SU-DHL-6 (cell line): Measurements from ENCODE around the gene MRPL51.

Experiments used
- H2AFZ ChIP-seq: fragments of 200-600 bp; sonication (generic); 2 replicates; pipeline ENCODE4 v1.6.1; 2014; ENCODE audit warnings: low read depth, mild to moderate bottlenecking, moderate library complexity, mixed read lengths, antibody characterized with exemption, low read length; ENCODE audit not compliant: severe bottlenecking
- H3F3A ChIP-seq: fragments of 200-600 bp; shearing (Covaris generic); 2 replicates; pipeline ENCODE4 v1.6.0; 2016; ENCODE audit warnings: antibody characterized with exemption, mild to moderate bottlenecking; ENCODE audit not compliant: insufficient read depth
- H3K27ac ChIP-seq: fragments of 200-600 bp; sonication (generic); 2 replicates; pipeline ENCODE4 v1.5.1; 2016; ENCODE audit warnings: low read depth, mild to moderate bottlenecking, low read length, moderate library complexity, mixed read lengths
- H3K27me3 ChIP-seq: fragments of 200-600 bp; sonication (generic), shearing (Covaris generic); 2 replicates; pipeline ENCODE4 v1.6.0; 2014; ENCODE audit warnings: mild to moderate bottlenecking, low read length
- H3K36me3 ChIP-seq: fragments of 200-600 bp; sonication (generic); 2 replicates; pipeline ENCODE4 v1.6.1; 2014; ENCODE audit warnings: mild to moderate bottlenecking, low read length, mixed read lengths
- H3K4me2 ChIP-seq: fragments of 300-600, 200-600 bp; shearing (Covaris generic), sonication (generic); 2 replicates; pipeline ENCODE4 v1.6.0; 2014; ENCODE audit warnings: low read length, low read depth, mild to moderate bottlenecking; ENCODE audit not compliant: poor library complexity, severe bottlenecking
- H3K4me3 ChIP-seq: fragments of 200-600 bp; sonication (generic); 2 replicates; pipeline ENCODE4 v1.5.1; 2014; ENCODE audit warnings: antibody characterized with exemption, low read length, mild to moderate bottlenecking, mixed read lengths; ENCODE audit not compliant: insufficient read depth, poor library complexity, severe bottlenecking
- H3K79me2 ChIP-seq: fragments of 200-600 bp; sonication (generic); 2 replicates; pipeline ENCODE4 v1.6.1; 2014; ENCODE audit warnings: mild to moderate bottlenecking, low read length, moderate library complexity; ENCODE audit not compliant: insufficient read depth
- H3K9ac ChIP-seq: fragments of 200-600 bp; sonication (generic); 2 replicates; pipeline ENCODE4 v1.7.0; 2014; ENCODE audit warnings: mild to moderate bottlenecking, low read length
- H3K9me2 ChIP-seq: fragments of 200-600 bp; sonication (generic); replicated peaks from 2 replicates; pipeline ENCODE4 v1.6.1; 2014; ENCODE audit warnings: low read length; ENCODE audit not compliant: insufficient read depth
- H3K9me3 ChIP-seq: fragments of 200-600 bp; sonication (generic); 2 replicates; pipeline ENCODE4 v1.6.1; 2014; ENCODE audit warnings: low read length, mixed read lengths; ENCODE audit not compliant: insufficient read depth
- H4K20me1 ChIP-seq: fragments of 200-600 bp; sonication (generic); 2 replicates; pipeline ENCODE4 v1.6.1; 2014; ENCODE audit warnings: low read depth, mild to moderate bottlenecking, antibody characterized with exemption, low read length, moderate library complexity, mixed read lengths
- EZH2phosphoT487 ChIP-seq: fragments of 200-600 bp; sonication (generic), shearing (Covaris generic); conservative IDR thresholded peaks from 2 replicates; pipeline ENCODE4 v1.6.1; 2018; ENCODE audit warnings: mild to moderate bottlenecking, antibody characterized with exemption, low read length, moderate library complexity, mixed read lengths
- TF ChIP-seq, protein P1 (sequence below): fragments of 200-600 bp; sonication (generic); IDR thresholded peaks from one replicate; pipeline ENCODE4 v1.5.1; 2017; ENCODE audit warnings: antibody characterized with exemption, mild to moderate bottlenecking, low read length, moderate library complexity; ENCODE audit not compliant: insufficient read depth, poor library complexity, severe bottlenecking

The MRPL51 gene

GRCh38 chr12:6529291-6529737 lies 36.3 kb upstream of the MRPL51 start:
- H3K9me3 ChIP-seq: no peaks in the 10 kb centered on the region
- peaks cover 34% of the 10 kb centered on the region for H3K36me3 ChIP-seq
- no peak overlapping the region for H2AFZ ChIP-seq
- no peak overlapping the region for H3K9ac ChIP-seq
- H3K27ac ChIP-seq: no peak overlapping the region
- no peak overlapping the region for H3K4me2 ChIP-seq
- peaks cover 32% of the 10 kb centered on the region for H3F3A ChIP-seq
- no peaks in the 10 kb centered on the region for H3K27me3 ChIP-seq
- peaks cover 7% of the 10 kb centered on the region; the same call in 1 of the 2 replicates for H3K79me2 ChIP-seq
- no peaks in the 10 kb centered on the region for H4K20me1 ChIP-seq
- no peaks in the 10 kb centered on the region for H3K9me2 ChIP-seq
- TF ChIP-seq EZH2phosphoT487: no peak
- TF ChIP-seq, protein P1, sequence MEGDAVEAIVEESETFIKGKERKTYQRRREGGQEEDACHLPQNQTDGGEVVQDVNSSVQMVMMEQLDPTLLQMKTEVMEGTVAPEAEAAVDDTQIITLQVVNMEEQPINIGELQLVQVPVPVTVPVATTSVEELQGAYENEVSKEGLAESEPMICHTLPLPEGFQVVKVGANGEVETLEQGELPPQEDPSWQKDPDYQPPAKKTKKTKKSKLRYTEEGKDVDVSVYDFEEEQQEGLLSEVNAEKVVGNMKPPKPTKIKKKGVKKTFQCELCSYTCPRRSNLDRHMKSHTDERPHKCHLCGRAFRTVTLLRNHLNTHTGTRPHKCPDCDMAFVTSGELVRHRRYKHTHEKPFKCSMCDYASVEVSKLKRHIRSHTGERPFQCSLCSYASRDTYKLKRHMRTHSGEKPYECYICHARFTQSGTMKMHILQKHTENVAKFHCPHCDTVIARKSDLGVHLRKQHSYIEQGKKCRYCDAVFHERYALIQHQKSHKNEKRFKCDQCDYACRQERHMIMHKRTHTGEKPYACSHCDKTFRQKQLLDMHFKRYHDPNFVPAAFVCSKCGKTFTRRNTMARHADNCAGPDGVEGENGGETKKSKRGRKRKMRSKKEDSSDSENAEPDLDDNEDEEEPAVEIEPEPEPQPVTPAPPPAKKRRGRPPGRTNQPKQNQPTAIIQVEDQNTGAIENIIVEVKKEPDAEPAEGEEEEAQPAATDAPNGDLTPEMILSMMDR: no peak
- no peak overlapping the region for H3K4me3 ChIP-seq

DNA sequence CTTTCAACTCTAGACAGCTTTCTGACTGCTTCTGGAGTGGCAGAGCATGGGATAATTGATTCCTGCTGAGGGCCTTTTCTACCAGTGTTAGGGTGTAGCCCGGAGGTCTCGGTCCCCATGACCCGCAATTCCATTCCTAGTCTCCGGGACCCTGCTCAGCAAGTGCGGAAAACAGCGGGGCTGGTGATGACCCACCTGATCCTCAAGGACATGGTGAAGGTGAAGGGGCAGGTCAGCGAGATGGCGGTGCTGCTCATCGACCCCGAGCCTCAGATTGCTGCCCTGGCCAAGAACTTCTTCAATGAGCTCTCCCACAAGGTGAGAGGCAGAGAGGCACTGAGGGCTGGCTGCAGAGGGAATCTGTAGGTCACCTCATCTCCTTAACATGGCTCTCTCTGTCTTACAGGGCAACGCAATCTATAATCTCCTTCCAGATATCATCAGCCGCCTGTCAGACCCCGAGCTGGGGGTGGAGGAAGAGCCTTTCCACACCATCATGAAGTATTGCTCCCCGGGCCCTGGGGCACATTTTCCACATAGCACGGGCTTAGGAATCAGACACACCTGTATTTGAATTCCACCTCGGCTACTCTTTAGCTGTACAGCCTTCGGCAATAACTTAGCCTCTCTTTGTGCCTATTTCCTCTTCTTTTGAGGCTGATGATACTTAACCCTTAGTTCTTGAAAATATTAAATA lies 35.6 kb upstream of the MRPL51 start:
- no peak overlapping the region for H3K4me2 ChIP-seq
- H3K79me2 ChIP-seq: peaks cover 7% of the 10 kb centered on the region; the same call in 1 of the 2 replicates
- no peak overlapping the region for H3K9ac ChIP-seq
- no peaks in the 10 kb centered on the region for H3K27me3 ChIP-seq
- H3K9me2 ChIP-seq: no peaks in the 10 kb centered on the region
- TF ChIP-seq EZH2phosphoT487: no peak
- TF ChIP-seq, protein P1: no peak
- H4K20me1 ChIP-seq: no peaks in the 10 kb centered on the region
- no peak overlapping the region for H3K27ac ChIP-seq
- peaks cover 39% of the 10 kb centered on the region for H3K36me3 ChIP-seq
- peaks cover 32% of the 10 kb centered on the region for H3F3A ChIP-seq
- H2AFZ ChIP-seq: no peak overlapping the region
- no peaks in the 10 kb centered on the region for H3K9me3 ChIP-seq
- H3K4me3 ChIP-seq: no peak overlapping the region

GRCh38 chr12:6527711-6528110 lies 34.6 kb upstream of the MRPL51 start:
- Histone ChIP-seq H3K4me2 (no peak overlapping the region), H2AFZ (no peak overlapping the region), H3K36me3 (peaks cover 49% of the 10 kb centered on the region), H3K27me3 (no peaks in the 10 kb centered on the region), H3K79me2 (no peaks in the 10 kb centered on the region), H3K9me3 (no peaks in the 10 kb centered on the region), H3K9me2 (no peaks in the 10 kb centered on the region), H4K20me1 (no peaks in the 10 kb centered on the region), H3F3A (peaks cover 29% of the 10 kb centered on the region), H3K4me3 (no peak overlapping the region), H3K27ac (no peak overlapping the region), H3K9ac (no peak overlapping the region)
- no peak for TF ChIP-seq EZH2phosphoT487
- TF ChIP-seq, protein P1: no peak
